Activated naive CD4-positive, alpha-beta T cell treated with anti-CD3 and anti-CD28 coated beads, Interleukin-2, amount 50 U/mL, for 24 hours (primary cell): ENCODE data around the gene MTNR1B.

ENCODE experiments used
- H3K27ac Mint-ChIP-seq: one replicate; pipeline ENCODE4 v1.8.0; 2021; ENCODE audit warnings: mild to moderate bottlenecking, mixed read lengths
- H3K27me3 Mint-ChIP-seq: one replicate; pipeline ENCODE4 v1.8.0; 2021; ENCODE audit warnings: mixed read lengths
- H3K36me3 Mint-ChIP-seq: one replicate; pipeline ENCODE4 v1.8.0; 2021; ENCODE audit warnings: mixed read lengths
- H3K4me1 Mint-ChIP-seq: one replicate; pipeline ENCODE4 v1.8.0; 2021; ENCODE audit warnings: mixed read lengths
- H3K4me3 Mint-ChIP-seq: one replicate; pipeline ENCODE4 v1.8.0; 2021; ENCODE audit warnings: mild to moderate bottlenecking, mixed read lengths
- H3K9me3 Mint-ChIP-seq: one replicate; pipeline ENCODE4 v1.8.0; 2021; ENCODE audit warnings: mixed read lengths

Gene MTNR1B

DNA sequence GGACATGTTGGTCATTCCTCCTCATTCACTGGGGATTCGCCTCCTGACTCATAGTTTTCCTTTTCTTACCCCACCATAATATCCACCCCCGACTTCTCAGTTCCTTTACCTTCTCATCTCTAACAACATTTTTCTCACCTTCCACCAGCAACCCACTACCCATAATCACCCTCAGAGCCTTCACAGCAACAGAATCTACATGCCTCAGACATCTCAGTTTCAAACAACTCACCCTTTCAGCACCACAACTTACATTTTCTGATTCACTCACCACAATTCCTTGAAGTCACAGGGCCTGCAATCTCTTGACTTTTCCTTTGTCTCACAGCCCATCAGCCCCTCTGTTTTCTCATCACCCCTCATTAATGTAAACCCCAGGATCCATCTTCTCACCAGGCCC is 2.3 kb upstream of the MTNR1B start:
- no peaks in the 10 kb centered on the region for H3K36me3 Mint-ChIP-seq
- no peak overlapping the region for H3K4me3 Mint-ChIP-seq
- H3K4me1 Mint-ChIP-seq, result no peaks in the 10 kb centered on the region
- no peaks in the 10 kb centered on the region for H3K9me3 Mint-ChIP-seq
- no peak overlapping the region for H3K27ac Mint-ChIP-seq
- H3K27me3 Mint-ChIP-seq, result peaks cover 5% of the 10 kb centered on the region

GRCh38 chr11:92967867-92968266 is 1.6 kb upstream of the MTNR1B start:
- Mint-ChIP-seq H3K9me3 (no peaks in the 10 kb centered on the region), H3K27ac (no peak overlapping the region), H3K36me3 (no peaks in the 10 kb centered on the region), H3K4me3 (no peak overlapping the region), H3K4me1 (no peaks in the 10 kb centered on the region), H3K27me3 (peaks cover 9% of the 10 kb centered on the region)

DNA sequence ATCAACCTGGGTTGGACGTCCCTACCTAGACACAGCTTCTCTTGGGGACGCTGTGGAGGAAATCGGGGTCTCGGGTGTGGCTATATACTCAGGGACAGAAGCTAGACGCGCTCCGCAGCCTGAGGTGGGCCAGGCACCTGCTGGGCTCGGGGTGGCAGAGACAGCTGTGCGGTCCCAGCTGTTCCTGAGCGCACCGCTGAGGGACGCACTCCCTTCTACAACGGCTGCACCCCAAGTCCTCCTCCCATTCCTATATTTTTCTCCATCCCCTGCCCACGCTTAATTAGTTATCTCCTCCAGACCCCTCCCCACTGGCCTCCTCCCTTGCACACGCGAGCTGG is 188 bp upstream of the MTNR1B start:
- no peak overlapping the region for H3K4me3 Mint-ChIP-seq
- H3K4me1 Mint-ChIP-seq, result no peaks in the 10 kb centered on the region
- H3K27me3 Mint-ChIP-seq, result peaks cover 9% of the 10 kb centered on the region
- no peaks in the 10 kb centered on the region for H3K36me3 Mint-ChIP-seq
- no peak overlapping the region for H3K27ac Mint-ChIP-seq
- H3K9me3 Mint-ChIP-seq, result no peaks in the 10 kb centered on the region

DNA sequence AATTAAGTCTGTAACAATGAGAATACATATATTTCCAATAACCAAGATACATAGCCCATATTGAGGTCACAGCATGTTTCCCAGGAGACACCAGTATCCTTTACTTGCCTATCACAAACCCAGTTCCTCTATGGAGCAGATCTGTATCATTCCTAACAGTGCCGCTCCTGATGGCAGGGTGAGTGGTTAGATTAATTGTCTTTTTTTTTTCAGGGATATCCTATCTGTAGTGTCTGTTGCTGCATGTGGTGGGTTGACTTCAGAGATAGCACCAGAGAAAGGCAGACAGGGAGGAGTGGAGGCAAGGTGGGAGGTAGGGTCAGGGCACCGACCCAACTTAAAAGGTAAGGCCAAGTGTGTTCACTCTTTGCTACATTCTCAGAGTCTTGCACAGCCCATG is 2.8 kb downstream of the MTNR1B start:
- no peak overlapping the region for H3K4me3 Mint-ChIP-seq
- H3K9me3 Mint-ChIP-seq, result no peaks in the 10 kb centered on the region
- H3K27ac Mint-ChIP-seq, result no peak overlapping the region
- no peaks in the 10 kb centered on the region for H3K36me3 Mint-ChIP-seq
- peaks cover 9% of the 10 kb centered on the region for H3K27me3 Mint-ChIP-seq
- no peaks in the 10 kb centered on the region for H3K4me1 Mint-ChIP-seq

DNA sequence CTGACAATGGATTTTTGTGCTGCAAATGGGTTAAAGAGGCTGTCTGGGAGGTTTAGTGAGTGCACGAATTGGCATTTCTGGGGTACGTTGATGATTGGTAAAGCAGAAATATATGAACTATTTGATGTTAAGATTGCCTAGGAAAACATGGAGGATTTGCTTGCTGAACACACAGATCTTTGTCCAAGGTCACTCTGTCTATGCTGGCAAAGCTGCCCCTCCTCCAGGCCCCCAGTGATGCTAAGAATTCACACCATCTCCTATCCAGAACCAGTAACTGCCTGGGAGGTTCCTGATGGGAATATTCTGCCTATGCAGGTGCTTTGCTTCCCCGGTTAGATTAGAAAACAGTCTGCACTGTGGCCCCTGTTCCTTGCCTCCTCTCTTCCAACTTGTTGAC is 5.8 kb downstream of the MTNR1B start:
- no peak overlapping the region for H3K27ac Mint-ChIP-seq
- no peak overlapping the region for H3K4me3 Mint-ChIP-seq
- no peaks in the 10 kb centered on the region for H3K4me1 Mint-ChIP-seq
- H3K9me3 Mint-ChIP-seq, result no peaks in the 10 kb centered on the region
- H3K36me3 Mint-ChIP-seq, result no peaks in the 10 kb centered on the region
- peaks cover 10% of the 10 kb centered on the region for H3K27me3 Mint-ChIP-seq

- H3K4me3 Mint-ChIP-seq, result no peak overlapping the region
- H3K27ac Mint-ChIP-seq, result no peak overlapping the region
- H3K4me1 Mint-ChIP-seq, result no peaks in the 10 kb centered on the region
- no peaks in the 10 kb centered on the region for H3K9me3 Mint-ChIP-seq
- H3K36me3 Mint-ChIP-seq, result no peaks in the 10 kb centered on the region
- peaks cover 8% of the 10 kb centered on the region for H3K27me3 Mint-ChIP-seq
Measured at GRCh38 chr11:92976681-92977080, 7.2 kb downstream of the MTNR1B start.

GRCh38 chr11:92977401-92977800 is 8.0 kb downstream of the MTNR1B start:
- Mint-ChIP-seq H3K27me3 (peaks cover 6% of the 10 kb centered on the region), H3K4me1 (no peaks in the 10 kb centered on the region), H3K36me3 (no peaks in the 10 kb centered on the region), H3K27ac (no peak overlapping the region), H3K9me3 (no peaks in the 10 kb centered on the region), H3K4me3 (no peak overlapping the region)

DNA sequence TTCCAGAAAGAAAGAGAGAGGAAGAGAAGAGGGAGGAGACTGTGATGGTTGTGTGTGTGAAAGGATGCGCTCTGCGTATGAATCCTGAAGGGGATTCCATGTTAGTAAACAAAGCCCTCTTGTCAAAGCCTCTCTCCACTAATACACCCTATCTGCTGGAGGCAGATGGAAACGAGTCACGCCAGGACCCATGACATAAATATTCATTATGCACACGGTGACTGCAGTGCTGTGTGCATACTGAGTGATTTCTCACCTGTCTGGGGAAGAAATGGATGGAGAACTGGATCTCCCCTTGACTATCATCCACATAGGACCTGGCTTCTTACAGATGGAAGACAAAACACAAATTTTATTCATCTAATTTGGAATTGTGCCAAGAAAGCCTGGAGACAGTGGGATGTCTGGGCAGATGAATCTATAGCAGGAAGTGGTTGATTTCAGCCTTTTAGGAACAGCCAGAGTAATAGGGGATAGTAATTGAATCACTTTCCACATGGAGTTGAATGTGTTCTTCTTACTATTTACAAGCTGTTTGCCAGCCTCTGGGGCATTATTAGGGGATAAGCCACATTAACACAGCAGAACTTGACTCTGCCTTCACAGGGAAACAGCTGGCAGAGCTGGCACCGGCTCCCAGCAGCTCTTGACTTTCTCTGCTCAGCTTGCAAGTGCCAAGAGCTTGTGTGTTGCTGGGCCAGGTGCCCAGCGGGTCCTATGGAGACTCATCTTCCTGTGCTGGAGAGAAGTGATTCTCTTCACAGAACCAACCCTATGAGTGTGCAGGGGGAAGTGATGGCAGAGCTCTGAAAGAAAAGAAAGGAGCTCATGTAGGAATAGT is 9.0 kb downstream of the MTNR1B start:
- no peak overlapping the region for H3K27ac Mint-ChIP-seq

GRCh38 chr11:92979176-92979575 is 9.7 kb downstream of the MTNR1B start:
- Mint-ChIP-seq H3K9me3 (no peaks in the 10 kb centered on the region), H3K27ac (no peak overlapping the region), H3K27me3 (peaks cover 4% of the 10 kb centered on the region), H3K4me3 (no peak overlapping the region), H3K4me1 (no peaks in the 10 kb centered on the region), H3K36me3 (no peaks in the 10 kb centered on the region)

More for the DNA sequence above, 9.0 kb downstream of the MTNR1B start:
- no peaks in the 10 kb centered on the region for H3K9me3 Mint-ChIP-seq
- H3K36me3 Mint-ChIP-seq, result no peaks in the 10 kb centered on the region
- peaks cover 4% of the 10 kb centered on the region for H3K27me3 Mint-ChIP-seq
- no peaks in the 10 kb centered on the region for H3K4me1 Mint-ChIP-seq
- no peak overlapping the region for H3K4me3 Mint-ChIP-seq

DNA sequence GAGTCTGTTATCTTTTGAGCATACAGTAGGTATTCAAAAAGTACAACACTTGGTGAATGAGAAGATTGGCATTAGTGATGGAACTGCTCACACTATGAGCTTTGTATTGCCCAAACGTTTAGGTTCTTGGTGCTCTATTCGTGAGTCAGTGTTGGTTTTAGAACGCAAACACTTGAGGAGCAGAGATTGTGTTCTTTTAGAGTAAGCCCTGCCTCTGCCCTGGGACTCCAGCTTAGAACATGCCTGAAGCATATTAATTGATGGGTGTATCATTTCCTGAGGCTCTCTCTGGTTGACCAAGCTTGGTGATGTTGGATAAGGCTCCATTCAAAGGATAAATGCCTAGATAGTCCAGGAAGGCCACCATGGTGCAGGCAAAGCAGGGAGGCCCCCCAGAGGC is 10.9 kb downstream of the MTNR1B start:
- Mint-ChIP-seq H3K4me3 (no peak overlapping the region), H3K9me3 (no peaks in the 10 kb centered on the region), H3K27me3 (peaks cover 4% of the 10 kb centered on the region), H3K27ac (no peak overlapping the region), H3K36me3 (no peaks in the 10 kb centered on the region), H3K4me1 (no peaks in the 10 kb centered on the region)

GRCh38 chr11:92981508-92982043 is 12.1 kb downstream of the MTNR1B start:
- H3K4me1 Mint-ChIP-seq, result no peaks in the 10 kb centered on the region
- peaks cover 4% of the 10 kb centered on the region for H3K27me3 Mint-ChIP-seq
- H3K9me3 Mint-ChIP-seq, result no peaks in the 10 kb centered on the region
- H3K36me3 Mint-ChIP-seq, result no peaks in the 10 kb centered on the region
- no peak overlapping the region for H3K4me3 Mint-ChIP-seq
- no peak overlapping the region for H3K27ac Mint-ChIP-seq

DNA sequence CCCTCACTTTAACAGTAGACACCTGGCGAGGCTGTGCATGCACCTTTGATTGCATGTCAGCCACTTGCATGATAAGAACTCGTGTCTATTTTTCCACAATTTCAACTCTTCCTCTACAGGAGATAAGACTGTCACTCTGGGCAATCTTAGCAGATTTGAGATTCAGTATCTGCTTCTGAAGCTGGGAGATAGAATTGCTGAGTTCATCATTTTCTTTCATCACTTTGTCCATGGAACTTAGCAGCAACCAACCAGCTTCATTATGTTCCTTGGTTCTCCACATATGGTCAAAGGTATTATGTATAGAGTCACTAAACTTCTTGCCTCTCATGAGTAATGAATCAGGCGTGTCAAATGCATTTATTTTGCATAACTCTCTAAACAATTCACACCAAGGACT is 17.1 kb downstream of the MTNR1B start:
- Mint-ChIP-seq H3K27me3 (peaks cover 7% of the 10 kb centered on the region), H3K4me3 (no peak overlapping the region), H3K36me3 (no peaks in the 10 kb centered on the region), H3K27ac (no peak overlapping the region), H3K9me3 (no peaks in the 10 kb centered on the region), H3K4me1 (no peaks in the 10 kb centered on the region)

DNA sequence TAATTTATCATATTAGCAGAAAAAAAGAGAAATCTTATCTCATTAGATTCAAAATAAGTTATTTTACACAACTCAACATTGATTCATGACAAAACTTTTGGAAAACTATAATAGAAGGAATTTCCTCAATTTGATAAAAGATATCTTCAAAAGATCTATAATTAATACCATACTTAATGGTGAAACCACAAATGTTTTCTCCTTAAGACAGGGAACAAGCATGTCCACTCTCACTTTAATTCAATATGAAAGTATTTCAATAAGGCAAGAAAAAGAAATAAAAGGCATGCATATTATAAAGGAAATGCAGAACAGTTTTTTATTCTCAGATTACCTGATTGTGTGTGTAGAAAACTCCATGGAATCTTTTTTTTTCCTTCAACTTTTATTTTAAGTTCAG is 23.6 kb downstream of the MTNR1B start:
- no peaks in the 10 kb centered on the region for H3K9me3 Mint-ChIP-seq
- no peaks in the 10 kb centered on the region for H3K4me1 Mint-ChIP-seq
- H3K4me3 Mint-ChIP-seq, result no peak overlapping the region
- H3K36me3 Mint-ChIP-seq, result peaks cover 1% of the 10 kb centered on the region
- H3K27ac Mint-ChIP-seq, result no peak overlapping the region
- H3K27me3 Mint-ChIP-seq, result peaks cover 6% of the 10 kb centered on the region

GRCh38 chr11:93000511-93001476 is 31.3 kb downstream of the MTNR1B start:
- no peaks in the 10 kb centered on the region for H3K4me1 Mint-ChIP-seq
- H3K27ac Mint-ChIP-seq, result no peak overlapping the region
- no peak overlapping the region for H3K4me3 Mint-ChIP-seq
- no peaks in the 10 kb centered on the region for H3K36me3 Mint-ChIP-seq
- H3K27me3 Mint-ChIP-seq, result peaks cover 4% of the 10 kb centered on the region
- H3K9me3 Mint-ChIP-seq, result peaks cover 5% of the 10 kb centered on the region

- Mint-ChIP-seq H3K4me3 (no peak overlapping the region), H3K4me1 (no peaks in the 10 kb centered on the region), H3K27ac (no peak overlapping the region), H3K36me3 (no peaks in the 10 kb centered on the region), H3K27me3 (peaks cover 4% of the 10 kb centered on the region), H3K9me3 (peaks cover 5% of the 10 kb centered on the region)
Measured at GRCh38 chr11:93001806-93002205, 32.4 kb downstream of the MTNR1B start.

GRCh38 chr11:93002380-93002779 is 32.9 kb downstream of the MTNR1B start:
- peaks cover 5% of the 10 kb centered on the region for H3K9me3 Mint-ChIP-seq
- H3K36me3 Mint-ChIP-seq, result no peaks in the 10 kb centered on the region
- no peaks in the 10 kb centered on the region for H3K4me1 Mint-ChIP-seq
- H3K4me3 Mint-ChIP-seq, result no peak overlapping the region
- peaks cover 4% of the 10 kb centered on the region for H3K27me3 Mint-ChIP-seq
- H3K27ac Mint-ChIP-seq, result no peak overlapping the region
